Immature natural killer cell (primary cell): ENCODE data around the gene HSD17B3. TPM values are rescaled to one million over a fixed set of nuclear protein-coding genes. Genes with fewer than 3 reads are reported as not detected.
"Not testable (repeated sequence)": the region's sequence is repeated elsewhere in the genome, so short reads cannot be mapped to it uniquely, and the experiment has no call there.

ENCODE experiments used
- DNase-seq, 3 donors: peaks; one replicate each; pipeline ENCODE4 v3.0.0; 2022; ENCODE audit warnings: mixed read lengths in 1 of 3
- H3K27ac Mint-ChIP-seq, 6 donors: one replicate each; pipeline ENCODE4 v1.8.0; 2020; ENCODE audit warnings: mixed read lengths in 6 of 6, mild to moderate bottlenecking in 5 of 6, inconsistent platforms in 4 of 6, moderate library complexity in 3 of 6
- H3K27me3 Mint-ChIP-seq, 3 donors: one replicate each; pipeline ENCODE4 v1.8.0; 2020 to 2021; ENCODE audit warnings: low read depth in 3 of 3, mild to moderate bottlenecking in 3 of 3, mixed read lengths in 3 of 3, moderate library complexity in 3 of 3, inconsistent platforms in 1 of 3
- H3K36me3 Mint-ChIP-seq, 3 donors: one replicate each; pipeline ENCODE4 v1.8.0; 2020; ENCODE audit warnings: mixed read lengths in 3 of 3, inconsistent platforms in 2 of 3, mild to moderate bottlenecking in 2 of 3
- H3K4me1 Mint-ChIP-seq, 2 donors: one replicate each; pipeline ENCODE4 v1.8.0; 2020; ENCODE audit warnings: inconsistent platforms in 2 of 2, mild to moderate bottlenecking in 2 of 2, mixed read lengths in 2 of 2, moderate library complexity in 1 of 2
- H3K4me3 Mint-ChIP-seq, 5 donors: one replicate each; pipeline ENCODE4 v1.8.0; 2020; ENCODE audit warnings: mild to moderate bottlenecking in 5 of 5, mixed read lengths in 5 of 5, inconsistent platforms in 3 of 5, moderate library complexity in 3 of 5
- H3K9me3 Mint-ChIP-seq, 6 donors: one replicate each; pipeline ENCODE4 v1.8.0; 2020; ENCODE audit warnings: mild to moderate bottlenecking in 6 of 6, mixed read lengths in 6 of 6, inconsistent platforms in 4 of 6, moderate library complexity in 3 of 6
- polyA plus RNA-seq, 3 donors: library from polyadenylated mRNA; unstranded; fragments of 300-500 nt; fragmentation: Illumina TruSeq; gene quantifications; one replicate each; pipeline ENCODE4 v1.2.3, GENCODE V29; 2021

Gene HSD17B3
- polyA plus RNA-seq, 3 donors from 2014 or later = not detected

GRCh38 chr9:96322736-96323135 lies 20.8 kb upstream of the HSD17B3 start:
- H3K36me3 Mint-ChIP-seq = peaks cover 4 to 24% (median 8%) of the 10 kb centered on the region in 3 donors
- not testable (repeated sequence) for H3K4me1 Mint-ChIP-seq, H3K9me3 Mint-ChIP-seq, H3K4me3 Mint-ChIP-seq, H3K27me3 Mint-ChIP-seq, DNase-seq, H3K27ac Mint-ChIP-seq

- DNase-seq, H3K9me3 Mint-ChIP-seq, H3K4me3 Mint-ChIP-seq, H3K4me1 Mint-ChIP-seq, H3K27me3 Mint-ChIP-seq, H3K27ac Mint-ChIP-seq: not testable (repeated sequence)
- peaks cover 7 to 26% (median 10%) of the 10 kb centered on the region in 3 donors for H3K36me3 Mint-ChIP-seq
These were observed 20.2 kb upstream of the HSD17B3 start for GRCh38 chr9:96322210-96322609.

- H3K4me1 Mint-ChIP-seq = no peaks in the 10 kb centered on the region
- H3K36me3 Mint-ChIP-seq = peaks cover 8 to 28% (median 11%) of the 10 kb centered on the region in 3 donors
- H3K27me3 Mint-ChIP-seq = peaks cover 0 to 2% (median 0%) of the 10 kb centered on the region in 3 donors
- H3K4me3 Mint-ChIP-seq = no peak overlapping the region
- no peaks in the 10 kb centered on the region for H3K9me3 Mint-ChIP-seq
- no peak overlapping the region for H3K27ac Mint-ChIP-seq
- DNase-seq = no peak
These were observed 19.5 kb upstream of the HSD17B3 start for GRCh38 chr9:96321515-96321914.

GRCh38 chr9:96320749-96321280 lies 18.8 kb upstream of the HSD17B3 start:
- peak overlapping the region in 1 of 6 donors; percentile 40 for H3K27ac Mint-ChIP-seq
- no peaks in the 10 kb centered on the region for H3K4me1 Mint-ChIP-seq
- DNase-seq = no peak
- H3K27me3 Mint-ChIP-seq = peaks cover 0 to 2% (median 0%) of the 10 kb centered on the region in 3 donors
- no peak overlapping the region for H3K4me3 Mint-ChIP-seq
- peaks cover 8 to 28% (median 11%) of the 10 kb centered on the region in 3 donors for H3K36me3 Mint-ChIP-seq
- H3K9me3 Mint-ChIP-seq = no peaks in the 10 kb centered on the region

GRCh38 chr9:96318921-96319565 lies 17.1 kb upstream of the HSD17B3 start:
- peaks cover 11 to 22% (median 11%) of the 10 kb centered on the region in 3 donors for H3K36me3 Mint-ChIP-seq
- peaks cover 0 to 3% (median 0%) of the 10 kb centered on the region in 6 donors for H3K9me3 Mint-ChIP-seq
- peaks cover 0 to 2% (median 0%) of the 10 kb centered on the region in 3 donors for H3K27me3 Mint-ChIP-seq
- no peak for DNase-seq
- H3K4me1 Mint-ChIP-seq = no peaks in the 10 kb centered on the region
- H3K27ac Mint-ChIP-seq = no peak overlapping the region
- H3K4me3 Mint-ChIP-seq = no peak overlapping the region

- peak; percentile 17 to 43 (median 41) for DNase-seq
- peaks cover 10 to 22% (median 19%) of the 10 kb centered on the region in 3 donors for H3K36me3 Mint-ChIP-seq
- H3K27me3 Mint-ChIP-seq = peaks cover 0 to 4% (median 2%) of the 10 kb centered on the region in 3 donors
- no peak overlapping the region for H3K4me3 Mint-ChIP-seq
- no peak overlapping the region for H3K27ac Mint-ChIP-seq
- H3K9me3 Mint-ChIP-seq = peaks cover 0 to 8% (median 3%) of the 10 kb centered on the region in 6 donors
- no peaks in the 10 kb centered on the region for H3K4me1 Mint-ChIP-seq
These were observed 15.5 kb upstream of the HSD17B3 start for GRCh38 chr9:96317335-96317980.

GRCh38 chr9:96309850-96310249 lies 7.9 kb upstream of the HSD17B3 start:
- H3K27me3 Mint-ChIP-seq = peaks cover 0 to 8% (median 8%) of the 10 kb centered on the region in 3 donors
- H3K4me1 Mint-ChIP-seq = no peaks in the 10 kb centered on the region
- peaks cover 6 to 8% (median 7%) of the 10 kb centered on the region in 3 donors for H3K36me3 Mint-ChIP-seq
- no peak for DNase-seq
- H3K27ac Mint-ChIP-seq = no peak overlapping the region
- H3K9me3 Mint-ChIP-seq = peaks cover 0 to 8% (median 3%) of the 10 kb centered on the region in 6 donors
- no peak overlapping the region for H3K4me3 Mint-ChIP-seq

- H3K27me3 Mint-ChIP-seq = not testable (repeated sequence)
These were observed 5.0 kb upstream of the HSD17B3 start for GRCh38 chr9:96306958-96307357.

GRCh38 chr9:96305171-96305570 lies 3.2 kb upstream of the HSD17B3 start:
- Mint-ChIP-seq H3K27ac (no peak overlapping the region), H3K9me3 (no peaks in the 10 kb centered on the region), H3K4me1 (no peaks in the 10 kb centered on the region), H3K4me3 (no peak overlapping the region), H3K27me3 (peaks cover 0 to 8% (median 6%) of the 10 kb centered on the region in 3 donors), H3K36me3 (no peaks in the 10 kb centered on the region)
- DNase-seq = no peak

More at GRCh38 chr9:96306958-96307357, 5.0 kb upstream of the HSD17B3 start:
- not testable (repeated sequence) for H3K36me3 Mint-ChIP-seq, H3K27ac Mint-ChIP-seq, H3K9me3 Mint-ChIP-seq, DNase-seq, H3K4me3 Mint-ChIP-seq, H3K4me1 Mint-ChIP-seq

- Mint-ChIP-seq H3K4me3 (no peak overlapping the region), H3K27ac (no peak overlapping the region), H3K4me1 (no peaks in the 10 kb centered on the region), H3K36me3 (no peaks in the 10 kb centered on the region), H3K9me3 (no peaks in the 10 kb centered on the region), H3K27me3 (peaks cover 0 to 6% (median 6%) of the 10 kb centered on the region in 3 donors)
- DNase-seq = no peak
These were observed 2.3 kb upstream of the HSD17B3 start for GRCh38 chr9:96304230-96304629.

- peaks cover 0 to 5% (median 2%) of the 10 kb centered on the region in 3 donors for H3K27me3 Mint-ChIP-seq
- H3K4me1 Mint-ChIP-seq = no peaks in the 10 kb centered on the region
- DNase-seq = no peak
- no peaks in the 10 kb centered on the region for H3K36me3 Mint-ChIP-seq
- no peak overlapping the region for H3K27ac Mint-ChIP-seq
- H3K9me3 Mint-ChIP-seq = no peaks in the 10 kb centered on the region
- no peak overlapping the region for H3K4me3 Mint-ChIP-seq
These were observed 2.2 kb downstream of the HSD17B3 start for GRCh38 chr9:96299823-96300222.

- peaks cover 0 to 1% (median 0%) of the 10 kb centered on the region in 6 donors for H3K9me3 Mint-ChIP-seq
- H3K27ac Mint-ChIP-seq = no peak overlapping the region
- no peak for DNase-seq
- H3K4me1 Mint-ChIP-seq = no peaks in the 10 kb centered on the region
- H3K36me3 Mint-ChIP-seq = no peaks in the 10 kb centered on the region
- peaks cover 2 to 4% (median 3%) of the 10 kb centered on the region in 3 donors for H3K27me3 Mint-ChIP-seq
- H3K4me3 Mint-ChIP-seq = no peak overlapping the region
These were observed 7.8 kb downstream of the HSD17B3 start for GRCh38 chr9:96294159-96294545.

- H3K27me3 Mint-ChIP-seq = peaks cover 2 to 4% (median 3%) of the 10 kb centered on the region in 3 donors
- no peak for DNase-seq
- peaks cover 0 to 1% (median 0%) of the 10 kb centered on the region in 6 donors for H3K9me3 Mint-ChIP-seq
- no peaks in the 10 kb centered on the region for H3K36me3 Mint-ChIP-seq
- no peak overlapping the region for H3K27ac Mint-ChIP-seq
- H3K4me3 Mint-ChIP-seq = no peak overlapping the region
- H3K4me1 Mint-ChIP-seq = no peaks in the 10 kb centered on the region
These were observed 8.3 kb downstream of the HSD17B3 start for GRCh38 chr9:96293498-96294158.

- H3K27ac Mint-ChIP-seq = no peak overlapping the region
- H3K4me1 Mint-ChIP-seq = no peaks in the 10 kb centered on the region
- DNase-seq = no peak
- H3K27me3 Mint-ChIP-seq = peaks cover 3 to 9% (median 3%) of the 10 kb centered on the region in 3 donors
- H3K4me3 Mint-ChIP-seq = no peak overlapping the region
- H3K9me3 Mint-ChIP-seq = peaks cover 0 to 3% (median 0%) of the 10 kb centered on the region in 6 donors
- peaks cover 0 to 5% (median 3%) of the 10 kb centered on the region in 3 donors for H3K36me3 Mint-ChIP-seq
These were observed 12.6 kb downstream of the HSD17B3 start for GRCh38 chr9:96289392-96289791.
